Measurements from ENCODE around the gene ABLIM2.

GRCh38 chr4:8163436-8164193, 5.0 kb upstream of the ABLIM2 start:
- TF ChIP-seq CTCF (conservative IDR thresholded peaks at IDR 0.05; ENCODE audit: low read length), result no peak
- TF ChIP-seq EZH2phosphoT487 (IDR thresholded peaks at IDR 0.05; ENCODE audit: borderline replicate concordance, low read depth, low read length), result no peak
